Activated T-cell treated with anti-CD3 and anti-CD28 coated beads, Interleukin-2, amount 50 U/mL, for 4 hours (primary cell): ENCODE measurements around the gene PTP4A1. TPM values are rescaled to one million over a fixed set of nuclear protein-coding genes. Genes with fewer than 3 reads are reported as not detected.

Experiments used
- ATAC-seq, 2 donors: fragments of 200-7000 bp; cut with Tn5 transposase; one replicate each; pipeline ENCODE4 v1.10.0; 2021
- DNase-seq: peaks from one replicate; pipeline ENCODE4 v3.0.0-alpha.2; 2020
- H3K27me3 Mint-ChIP-seq: one replicate; pipeline ENCODE4 v1.8.0; 2021; ENCODE audit warnings: low read depth, mixed read lengths
- H3K36me3 Mint-ChIP-seq: one replicate; pipeline ENCODE4 v1.8.0; 2022; ENCODE audit warnings: mixed read lengths; ENCODE audit not compliant: insufficient read depth
- H3K4me1 Mint-ChIP-seq: one replicate; pipeline ENCODE4 v1.8.0; 2021; ENCODE audit warnings: low read depth, mixed read lengths
- H3K4me3 Mint-ChIP-seq: one replicate; pipeline ENCODE4 v1.8.0; 2021; ENCODE audit warnings: mild to moderate bottlenecking, moderate library complexity, mixed read lengths
- H3K9me3 Mint-ChIP-seq: one replicate; pipeline ENCODE4 v1.8.0; 2021; ENCODE audit warnings: mixed read lengths
- total RNA-seq, 3 donors: library from RNA; stranded (reverse); gene quantifications; one replicate each; pipeline ENCODE4 v1.2.1, GENCODE V29; 2021

The PTP4A1 gene
- total RNA-seq, 3 donors from 2014 or later: 64.2 to 71.1 (median 70.3) TPM

- no peak for ATAC-seq
- Mint-ChIP-seq H3K4me1 (peaks cover 9% of the 10 kb centered on the region), H3K4me3 (no peak overlapping the region), H3K36me3 (no peaks in the 10 kb centered on the region), H3K27me3 (peaks cover 3% of the 10 kb centered on the region), H3K9me3 (no peaks in the 10 kb centered on the region)
- no peak for DNase-seq
Measured at GRCh38 chr6:63567966-63568365, 4.3 kb upstream of the PTP4A1 start.

GRCh38 chr6:63571361-63572043 lies 778 bp upstream of the PTP4A1 start:
- ATAC-seq (peak in 1 of 2 donors; percentile 1), DNase-seq (no peak)
- H3K4me1 Mint-ChIP-seq: peaks cover 29% of the 10 kb centered on the region
- peaks cover 4% of the 10 kb centered on the region for H3K36me3 Mint-ChIP-seq
- no peaks in the 10 kb centered on the region for H3K9me3 Mint-ChIP-seq
- peak overlapping the region; percentile 85 for H3K4me3 Mint-ChIP-seq
- H3K27me3 Mint-ChIP-seq: no peaks in the 10 kb centered on the region

- peak overlapping the region; percentile 94 for H3K4me3 Mint-ChIP-seq
- ATAC-seq (peak; percentile 6 to 7), DNase-seq (no peak)
- H3K36me3 Mint-ChIP-seq: peaks cover 14% of the 10 kb centered on the region
- no peaks in the 10 kb centered on the region for H3K9me3 Mint-ChIP-seq
- no peaks in the 10 kb centered on the region for H3K27me3 Mint-ChIP-seq
- peaks cover 33% of the 10 kb centered on the region for H3K4me1 Mint-ChIP-seq
Measured at GRCh38 chr6:63572747-63573075, 431 bp downstream of the PTP4A1 start.

- H3K27me3 Mint-ChIP-seq: no peaks in the 10 kb centered on the region
- H3K36me3 Mint-ChIP-seq: peaks cover 14% of the 10 kb centered on the region
- peak; percentile 50 to 52 for ATAC-seq
- no peaks in the 10 kb centered on the region for H3K9me3 Mint-ChIP-seq
- peak; percentile 53 for DNase-seq
- peak overlapping the region; percentile 94 for H3K4me3 Mint-ChIP-seq
- peaks cover 33% of the 10 kb centered on the region for H3K4me1 Mint-ChIP-seq
Measured at GRCh38 chr6:63573076-63573898, 1.0 kb downstream of the PTP4A1 start.

GRCh38 chr6:63573899-63574553 lies 1.7 kb downstream of the PTP4A1 start:
- H3K4me1 Mint-ChIP-seq: peaks cover 33% of the 10 kb centered on the region
- peak overlapping the region; percentile 94 for H3K4me3 Mint-ChIP-seq
- H3K36me3 Mint-ChIP-seq: peaks cover 14% of the 10 kb centered on the region
- H3K27me3 Mint-ChIP-seq: no peaks in the 10 kb centered on the region
- ATAC-seq (peak; percentile 0 to 2), DNase-seq (peak; percentile 8)
- no peaks in the 10 kb centered on the region for H3K9me3 Mint-ChIP-seq

- no peaks in the 10 kb centered on the region for H3K27me3 Mint-ChIP-seq
- ATAC-seq (no peak), DNase-seq (no peak)
- H3K9me3 Mint-ChIP-seq: no peaks in the 10 kb centered on the region
- H3K4me1 Mint-ChIP-seq: peaks cover 33% of the 10 kb centered on the region
- H3K36me3 Mint-ChIP-seq: peaks cover 14% of the 10 kb centered on the region
- H3K4me3 Mint-ChIP-seq: peak overlapping the region; percentile 94
Measured at GRCh38 chr6:63574554-63574900, 2.2 kb downstream of the PTP4A1 start.

GRCh38 chr6:63576147-63576772 lies 4.0 kb downstream of the PTP4A1 start:
- no peaks in the 10 kb centered on the region for H3K9me3 Mint-ChIP-seq
- H3K4me3 Mint-ChIP-seq: no peak overlapping the region
- H3K36me3 Mint-ChIP-seq: peaks cover 29% of the 10 kb centered on the region
- DNase-seq: no peak
- H3K27me3 Mint-ChIP-seq: no peaks in the 10 kb centered on the region
- peaks cover 32% of the 10 kb centered on the region for H3K4me1 Mint-ChIP-seq
- ATAC-seq: no peak

GRCh38 chr6:63576985-63577712 lies 4.9 kb downstream of the PTP4A1 start:
- no peaks in the 10 kb centered on the region for H3K27me3 Mint-ChIP-seq
- H3K36me3 Mint-ChIP-seq: peaks cover 31% of the 10 kb centered on the region
- no peak overlapping the region for H3K4me3 Mint-ChIP-seq

GRCh38 chr6:63578757-63579156 lies 6.5 kb downstream of the PTP4A1 start:
- H3K9me3 Mint-ChIP-seq: no peaks in the 10 kb centered on the region
- peaks cover 38% of the 10 kb centered on the region for H3K36me3 Mint-ChIP-seq
- H3K4me1 Mint-ChIP-seq: peaks cover 24% of the 10 kb centered on the region
- ATAC-seq: no peak
- no peak for DNase-seq
- no peak overlapping the region for H3K4me3 Mint-ChIP-seq
- H3K27me3 Mint-ChIP-seq: no peaks in the 10 kb centered on the region

More at GRCh38 chr6:63576985-63577712, 4.9 kb downstream of the PTP4A1 start:
- ATAC-seq (no peak), DNase-seq (no peak)
- Mint-ChIP-seq H3K4me1 (peaks cover 24% of the 10 kb centered on the region), H3K9me3 (no peaks in the 10 kb centered on the region)

- no peak overlapping the region for H3K4me3 Mint-ChIP-seq
- DNase-seq: no peak
- peaks cover 41% of the 10 kb centered on the region for H3K36me3 Mint-ChIP-seq
- H3K27me3 Mint-ChIP-seq: no peaks in the 10 kb centered on the region
- peaks cover 13% of the 10 kb centered on the region for H3K4me1 Mint-ChIP-seq
- H3K9me3 Mint-ChIP-seq: no peaks in the 10 kb centered on the region
- ATAC-seq: no peak
Measured at GRCh38 chr6:63579937-63580703, 7.8 kb downstream of the PTP4A1 start.

GRCh38 chr6:63580704-63580961 lies 8.4 kb downstream of the PTP4A1 start:
- Mint-ChIP-seq H3K4me3 (no peak overlapping the region), H3K9me3 (no peaks in the 10 kb centered on the region), H3K4me1 (peaks cover 9% of the 10 kb centered on the region), H3K27me3 (no peaks in the 10 kb centered on the region), H3K36me3 (peaks cover 41% of the 10 kb centered on the region)
- ATAC-seq: no peak
- no peak for DNase-seq

GRCh38 chr6:63581355-63582013 lies 9.2 kb downstream of the PTP4A1 start:
- Mint-ChIP-seq H3K4me3 (no peak overlapping the region), H3K4me1 (peaks cover 5% of the 10 kb centered on the region), H3K36me3 (peaks cover 37% of the 10 kb centered on the region), H3K9me3 (no peaks in the 10 kb centered on the region), H3K27me3 (no peaks in the 10 kb centered on the region)
- DNase-seq: no peak
- no peak for ATAC-seq

- no peak for DNase-seq
- peaks cover 27% of the 10 kb centered on the region for H3K36me3 Mint-ChIP-seq
- H3K4me1 Mint-ChIP-seq: no peaks in the 10 kb centered on the region
- H3K9me3 Mint-ChIP-seq: no peaks in the 10 kb centered on the region
- H3K27me3 Mint-ChIP-seq: peaks cover 2% of the 10 kb centered on the region
- no peak overlapping the region for H3K4me3 Mint-ChIP-seq
- no peak for ATAC-seq
Measured at GRCh38 chr6:63582579-63583231, 10.4 kb downstream of the PTP4A1 start.
